GM19324 (cell line): ENCODE measurements around the gene ATF2.
"Not testable (repeated sequence)": the region's sequence is repeated elsewhere in the genome, so short reads cannot be mapped to it uniquely, and the experiment has no call there.

Source experiments
- ATAC-seq: cut with Tn5 transposase; IDR thresholded peaks from one replicate; pipeline ENCODE4 v1.9.1; 2021; ENCODE audit warnings: mild to moderate bottlenecking, moderate library complexity; ENCODE audit not compliant: unreplicated experiment, low FRiP score

Gene ATF2

DNA sequence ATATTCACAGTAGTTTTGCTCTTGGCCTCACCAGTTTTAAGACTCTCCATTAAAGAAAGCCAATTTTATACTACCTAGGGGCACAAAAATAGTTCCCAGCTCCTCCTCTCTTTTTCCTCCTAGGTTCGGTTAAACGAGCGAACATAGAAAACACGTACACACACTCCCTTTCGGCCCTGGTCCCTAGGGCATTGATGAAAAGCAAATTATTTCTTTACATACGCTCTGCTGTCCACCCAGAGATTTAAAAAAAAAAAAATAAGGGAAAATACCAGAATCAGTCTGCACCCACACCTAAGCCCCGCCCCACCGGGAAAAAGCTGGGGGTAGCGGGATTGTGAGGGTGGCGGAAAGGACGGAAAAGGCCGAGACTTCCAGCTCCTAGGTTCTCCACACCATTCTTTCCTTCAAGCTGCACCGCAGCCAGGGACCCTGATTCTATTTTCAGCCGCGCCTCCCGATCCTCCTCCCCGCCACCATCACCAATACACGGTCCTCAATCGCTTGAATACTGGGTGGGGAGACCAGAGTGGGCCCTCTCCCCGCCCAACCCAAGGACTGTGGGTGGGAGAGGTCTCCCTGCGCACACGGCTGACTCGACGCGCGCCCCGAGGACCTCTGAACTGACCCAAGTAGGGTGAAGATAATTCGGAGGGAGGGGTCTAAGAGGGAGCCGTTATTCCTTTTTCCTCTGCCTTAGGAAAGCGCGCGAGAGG, 769 bp downstream of the ATF2 start:
- no peak for ATAC-seq

DNA sequence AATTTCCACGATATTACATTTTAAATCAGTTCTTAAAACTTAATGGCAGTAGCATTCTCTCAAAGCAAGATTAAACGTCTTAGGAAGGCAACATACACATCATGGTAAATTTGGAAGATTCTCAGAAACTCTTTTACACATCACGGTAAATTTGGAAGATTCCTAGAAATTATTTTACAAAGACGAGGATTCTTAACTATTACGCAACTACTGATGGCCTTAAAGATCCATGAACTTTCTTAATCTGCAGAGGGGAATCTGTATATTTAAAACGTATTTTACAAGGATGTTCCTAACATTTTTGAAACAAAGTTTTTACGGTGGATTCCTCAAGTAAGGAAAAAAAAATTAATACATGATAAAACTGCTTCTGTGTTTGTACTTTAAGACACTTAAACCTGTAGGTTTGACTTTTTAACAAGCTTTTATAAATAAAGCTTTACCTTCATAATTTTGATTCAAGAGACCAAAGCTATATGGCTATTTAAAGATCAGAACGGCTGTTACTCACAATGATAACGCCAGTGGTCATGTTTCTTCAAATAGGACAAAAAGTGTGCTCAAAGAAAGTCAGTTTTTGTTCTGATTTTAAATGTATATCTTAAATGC, 1.7 kb downstream of the ATF2 start:
- no peak for ATAC-seq

DNA sequence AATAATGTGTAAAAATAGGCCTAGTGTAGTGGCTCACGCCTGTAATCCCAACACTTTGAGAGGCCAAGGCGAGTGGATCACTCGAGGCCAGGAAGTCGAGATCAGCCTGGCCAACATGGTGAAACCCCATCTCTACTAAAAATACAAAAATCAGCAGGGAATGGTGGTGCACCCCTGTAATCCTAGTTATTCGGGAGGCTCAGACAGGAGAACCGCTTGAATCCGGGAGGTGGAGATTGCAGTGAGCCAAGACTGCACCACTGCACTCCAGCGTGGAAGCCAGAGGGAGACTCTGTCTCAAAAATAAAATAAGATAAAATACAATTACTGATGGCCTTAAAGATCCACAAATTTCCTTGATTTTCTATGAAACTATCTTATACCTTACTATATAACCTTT, 3.8 kb downstream of the ATF2 start:
- ATAC-seq, result no peak

DNA sequence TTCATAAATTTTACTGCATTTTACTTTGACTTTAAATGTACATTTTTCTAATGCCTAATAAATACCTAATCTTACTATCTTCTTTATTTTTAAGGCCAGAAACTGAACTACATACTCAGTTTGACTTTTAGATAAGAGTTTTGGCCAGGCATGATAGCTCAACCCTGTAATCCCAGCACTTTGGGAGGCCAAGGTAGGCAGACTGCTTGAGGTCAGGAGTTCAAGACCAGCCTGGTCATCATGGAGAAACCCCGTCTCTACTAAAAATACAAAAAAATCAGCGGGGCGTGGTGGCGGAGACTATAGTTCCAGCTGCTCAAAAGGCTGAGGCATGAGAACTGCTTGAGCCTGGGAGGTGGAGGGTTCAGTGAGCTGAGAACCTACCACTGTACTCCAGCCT, 9.1 kb downstream of the ATF2 start:
- ATAC-seq, result no peak

DNA sequence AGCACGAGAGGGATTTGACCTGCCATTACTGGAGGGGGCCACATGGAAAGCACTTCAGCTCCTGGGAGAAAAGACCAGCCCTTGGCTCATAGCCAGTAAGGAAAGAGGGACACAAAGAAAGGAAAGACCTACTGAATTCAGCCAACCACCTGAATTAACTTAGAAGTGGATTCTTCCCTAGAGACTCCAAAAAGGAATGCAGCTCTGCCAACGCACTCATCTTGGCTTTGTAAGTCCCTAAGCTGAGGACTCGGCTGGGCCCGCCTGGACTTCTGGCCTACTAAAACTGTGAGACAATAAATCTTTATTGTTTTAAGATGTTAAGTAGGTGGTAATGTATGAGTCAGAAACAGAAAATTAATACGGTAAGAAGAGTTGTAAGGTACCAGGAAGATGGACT, 11.5 kb downstream of the ATF2 start:
- ATAC-seq, result no peak

DNA sequence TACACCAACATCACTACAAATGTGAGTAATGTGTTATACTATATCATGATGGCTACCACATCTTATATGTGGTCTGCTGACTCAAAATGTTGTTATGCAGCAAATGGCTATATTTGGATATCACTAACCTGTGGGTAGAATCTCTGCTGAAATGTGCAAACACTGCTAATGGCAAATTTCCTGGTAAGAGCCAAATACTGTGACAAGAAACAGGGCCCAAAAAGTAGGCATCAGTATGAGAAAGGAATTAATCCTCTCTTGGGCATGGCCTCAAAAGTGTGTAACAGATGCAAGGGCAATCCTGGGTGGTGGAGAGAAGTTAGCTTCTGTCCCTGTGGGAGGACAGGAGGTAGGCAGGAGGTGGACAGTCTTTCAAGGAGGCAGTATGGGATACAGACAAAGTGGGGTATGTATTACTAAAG, 13.3 kb downstream of the ATF2 start:
- ATAC-seq, result no peak

DNA sequence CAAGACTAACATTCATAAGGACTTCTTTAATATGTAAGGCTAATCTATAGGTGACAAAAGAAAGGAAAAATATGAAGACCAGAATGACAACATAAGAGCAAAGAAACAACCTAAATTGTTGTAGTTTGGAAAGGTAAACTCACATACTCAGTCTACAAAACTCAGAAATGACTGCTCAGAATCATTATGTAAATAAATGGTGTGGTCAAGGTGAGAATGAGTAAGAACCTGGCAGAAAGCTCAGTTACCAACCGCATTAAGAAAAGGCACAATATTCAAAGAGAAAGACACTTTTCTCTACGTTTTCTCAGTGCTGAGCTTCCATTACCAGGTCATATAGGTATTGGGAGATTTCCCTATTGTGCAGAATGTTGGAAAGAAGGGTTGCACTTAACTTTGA, 15.8 kb downstream of the ATF2 start:
- ATAC-seq, result peak; percentile 75

DNA sequence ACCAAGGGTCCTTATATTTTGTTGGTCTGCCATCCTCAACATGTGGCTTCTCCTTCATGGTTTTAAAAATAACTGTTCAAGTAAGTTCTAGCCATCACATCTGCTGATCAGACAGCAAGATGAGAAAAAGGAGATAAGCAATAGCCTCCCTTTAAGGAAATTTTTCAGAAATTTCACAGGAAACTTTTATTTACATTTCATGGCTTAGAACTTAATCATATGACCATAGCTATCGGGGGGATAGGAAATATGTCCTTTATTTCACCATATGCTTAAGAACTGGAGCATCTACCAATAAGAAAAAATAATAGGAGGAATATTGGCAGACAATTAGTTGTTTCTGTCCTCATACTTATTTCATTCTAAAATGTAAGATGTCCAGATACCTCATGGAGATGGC, 16.2 kb downstream of the ATF2 start:
- no peak for ATAC-seq

DNA sequence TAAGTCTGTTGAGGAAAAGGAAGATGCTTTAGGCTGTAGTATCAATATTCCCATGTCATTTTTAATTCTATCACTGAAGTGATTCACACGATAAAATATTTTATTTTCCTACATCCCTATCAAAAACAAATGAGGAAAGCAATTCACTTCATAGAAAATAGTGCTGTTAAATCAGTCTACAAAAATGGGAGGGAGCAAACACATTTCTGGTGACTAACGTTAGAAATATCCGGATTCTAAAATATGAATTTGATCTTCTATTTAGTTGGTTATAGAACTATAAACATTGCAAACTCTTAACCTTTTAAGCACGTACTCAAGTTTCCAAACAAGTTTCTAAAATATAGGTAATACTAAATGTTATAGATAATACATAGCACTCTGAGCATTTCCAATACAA, 20.8 kb downstream of the ATF2 start:
- ATAC-seq, result no peak

DNA sequence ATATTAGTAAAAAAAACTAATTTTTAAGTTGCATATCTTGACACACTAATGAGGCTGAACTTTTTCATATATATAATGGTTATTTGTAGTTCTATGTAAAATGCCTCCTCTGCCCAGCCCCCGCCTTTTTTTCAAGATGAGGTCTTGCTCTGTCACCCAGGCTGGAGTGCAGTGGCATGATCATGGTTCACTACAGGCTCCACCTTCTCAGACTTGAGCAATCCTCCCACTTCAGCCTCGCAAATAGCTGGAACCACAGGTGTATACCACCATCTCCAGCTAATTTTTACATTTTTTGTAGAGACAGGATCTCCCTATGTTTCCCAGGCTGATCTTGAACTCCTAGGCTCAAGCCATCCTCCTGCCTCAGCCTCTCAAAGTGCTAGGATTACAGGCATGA, 24.3 kb downstream of the ATF2 start:
- no peak for ATAC-seq

DNA sequence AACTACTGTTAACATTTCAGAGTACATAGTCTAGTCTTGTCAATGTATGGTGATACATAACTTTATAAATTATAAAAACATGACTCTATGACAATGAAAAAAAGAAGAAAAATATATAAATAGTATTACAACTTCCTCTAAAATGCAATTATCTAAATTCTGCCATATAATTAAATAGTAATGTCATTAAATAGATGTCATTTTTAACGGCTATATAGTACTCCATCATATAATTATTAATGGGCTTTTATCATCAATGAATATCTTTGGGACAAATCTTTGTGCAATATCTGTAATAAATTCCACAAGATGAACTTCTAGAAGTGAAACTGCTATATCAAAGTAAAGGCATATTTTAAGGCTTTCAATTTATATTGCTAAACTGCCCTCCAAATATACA, 24.8 kb downstream of the ATF2 start:
- ATAC-seq, result no peak

DNA sequence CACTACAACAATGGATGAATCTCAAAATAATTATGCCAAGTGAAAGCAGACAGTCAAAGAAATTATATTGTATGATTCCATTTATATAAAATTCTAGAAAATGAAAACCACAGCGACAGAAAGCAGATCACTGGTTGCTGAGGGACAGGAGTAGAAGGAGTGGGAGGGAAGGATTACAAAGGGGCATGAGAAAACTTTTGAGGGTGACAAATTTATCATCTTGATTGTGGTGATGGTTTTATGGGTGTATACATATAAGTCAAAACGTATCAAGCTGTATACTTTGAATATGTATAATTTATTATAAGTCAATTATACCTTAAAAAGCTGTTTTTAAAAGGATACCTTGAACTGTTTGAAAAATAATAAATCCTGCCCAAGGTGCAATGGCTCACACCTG, 27.7 kb downstream of the ATF2 start:
- ATAC-seq, result no peak

DNA sequence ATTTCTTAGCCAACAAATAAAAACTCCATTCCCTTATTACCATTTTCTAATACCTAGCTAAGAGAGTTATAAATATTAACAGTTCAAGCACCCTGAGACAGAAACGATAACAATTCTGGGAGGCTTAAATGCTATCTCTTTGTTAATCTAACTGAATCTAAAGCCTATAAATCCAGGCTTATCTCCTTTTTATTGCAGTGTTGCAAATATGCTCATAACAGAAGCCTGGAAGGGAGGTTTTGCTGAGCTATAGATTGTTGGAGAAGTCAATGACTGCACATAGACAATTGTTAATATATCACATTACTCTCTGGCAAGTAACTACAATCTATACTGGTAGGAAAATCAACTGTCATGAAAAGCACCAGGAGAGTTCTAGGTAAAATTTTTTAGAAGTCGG, 30.2 kb downstream of the ATF2 start:
- ATAC-seq, result no peak

DNA sequence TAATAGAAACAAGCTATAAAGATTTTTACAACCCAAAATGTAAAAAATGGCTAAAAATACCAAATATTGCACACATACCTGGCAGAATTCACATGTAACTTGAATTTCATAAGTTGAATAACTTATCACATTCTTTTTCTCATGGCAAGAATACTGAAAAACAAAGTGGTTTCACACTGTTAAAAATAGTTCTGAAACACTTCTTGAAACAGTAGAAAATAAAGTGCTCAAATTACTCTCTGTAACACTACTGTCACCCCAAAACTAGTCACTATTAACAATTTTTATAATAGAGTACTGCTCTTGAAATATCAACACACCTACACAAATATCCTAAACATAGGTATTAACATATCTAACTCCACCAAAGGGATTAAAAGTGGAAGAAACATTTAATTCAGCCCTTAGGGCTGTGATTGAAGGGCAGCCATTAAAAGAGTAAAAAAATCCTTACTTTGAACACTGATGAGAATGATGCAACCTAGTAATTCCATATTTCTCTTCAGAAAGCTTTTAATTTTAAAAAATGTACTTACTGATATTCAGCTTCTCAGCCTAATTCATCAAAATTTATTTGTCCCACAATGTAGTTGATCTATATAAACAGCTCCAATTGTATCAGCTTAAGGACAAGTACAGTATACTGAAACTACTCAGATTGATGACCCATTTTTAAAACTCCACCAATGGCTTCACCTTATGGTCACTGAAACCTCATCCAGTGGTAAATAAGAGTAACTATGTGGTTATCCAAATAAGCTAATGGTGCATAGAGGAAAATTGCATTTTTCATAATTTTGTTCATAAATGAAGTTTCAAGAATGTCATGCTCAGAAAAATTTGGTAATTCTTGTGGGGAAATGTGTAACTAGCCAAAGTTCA, 31.4 kb downstream of the ATF2 start:
- ATAC-seq, result peak; percentile 65

DNA sequence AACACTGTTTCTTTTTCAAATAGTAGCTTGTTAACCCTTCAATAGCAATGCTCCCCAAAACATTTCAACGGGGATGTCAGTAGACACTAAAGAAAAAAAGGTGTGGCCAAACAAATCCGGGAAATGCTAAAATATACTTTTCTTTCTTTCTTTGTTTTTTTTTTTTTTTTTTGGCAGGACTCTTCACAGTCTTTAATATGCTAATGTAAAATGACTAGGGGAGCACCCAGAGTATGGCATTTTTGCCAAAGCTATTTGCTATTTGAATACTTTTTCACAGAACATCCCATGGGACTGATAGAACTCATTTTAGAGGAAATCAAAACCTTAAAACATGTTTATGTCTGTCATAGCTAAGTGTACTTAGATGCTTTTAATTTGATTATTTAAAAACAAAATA, 32.1 kb downstream of the ATF2 start:
- ATAC-seq, result no peak

DNA sequence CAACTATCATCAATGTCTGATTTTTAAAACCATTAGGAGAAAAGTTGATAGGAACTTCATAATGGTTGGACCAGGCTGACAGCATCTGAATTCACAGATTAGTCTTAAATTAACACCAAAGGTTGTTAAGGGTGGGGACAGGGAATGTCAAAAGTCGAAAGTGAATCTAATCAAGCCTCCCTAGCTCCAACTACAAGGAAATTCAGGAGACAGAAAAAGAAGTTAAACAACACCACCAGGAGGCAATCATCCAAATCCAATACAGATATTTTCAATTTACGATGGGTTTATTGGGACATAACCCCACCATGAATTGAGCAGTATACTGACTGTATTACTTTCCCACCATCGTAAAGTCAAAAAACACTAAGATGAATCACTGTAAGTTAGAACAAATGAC, 32.8 kb downstream of the ATF2 start:
- ATAC-seq, result no peak

DNA sequence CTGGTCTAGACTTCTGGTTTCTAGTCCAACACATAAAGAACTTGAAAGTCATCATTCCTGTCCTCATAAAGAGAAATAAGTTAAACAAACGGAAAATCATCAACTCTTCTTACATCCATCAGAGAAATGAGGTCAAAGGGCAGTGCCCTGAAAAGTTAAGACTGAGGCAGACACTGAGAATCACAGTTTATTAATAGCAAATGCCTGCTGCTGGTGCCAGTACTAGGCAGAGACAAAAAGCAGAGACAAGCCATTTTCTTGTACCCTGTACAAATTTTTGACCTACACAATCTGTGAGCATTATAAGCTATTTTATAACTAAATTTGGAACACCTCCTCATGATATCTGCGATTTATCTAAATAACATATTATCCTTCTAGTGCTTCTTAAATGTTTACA, 36.8 kb downstream of the ATF2 start:
- no peak for ATAC-seq

DNA sequence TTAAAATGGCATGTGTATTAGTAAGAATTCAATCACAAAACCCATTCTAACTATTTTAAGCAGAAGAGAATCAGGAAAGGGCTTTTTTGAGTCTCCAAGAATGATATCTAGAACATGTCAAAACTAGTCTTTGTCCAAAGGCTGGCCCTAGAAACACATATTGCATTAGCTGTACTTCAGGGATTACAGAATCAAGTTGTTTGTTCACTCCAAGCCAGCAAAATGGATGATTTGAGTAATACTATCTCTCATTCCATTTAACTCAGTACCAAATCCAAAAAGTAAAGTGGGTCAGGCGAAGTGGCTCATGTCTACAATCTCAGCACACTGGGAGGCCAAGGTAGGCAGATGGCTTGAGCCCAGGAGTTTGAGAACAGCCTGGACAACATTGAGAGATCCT, 41.3 kb downstream of the ATF2 start:
- ATAC-seq, result no peak

DNA sequence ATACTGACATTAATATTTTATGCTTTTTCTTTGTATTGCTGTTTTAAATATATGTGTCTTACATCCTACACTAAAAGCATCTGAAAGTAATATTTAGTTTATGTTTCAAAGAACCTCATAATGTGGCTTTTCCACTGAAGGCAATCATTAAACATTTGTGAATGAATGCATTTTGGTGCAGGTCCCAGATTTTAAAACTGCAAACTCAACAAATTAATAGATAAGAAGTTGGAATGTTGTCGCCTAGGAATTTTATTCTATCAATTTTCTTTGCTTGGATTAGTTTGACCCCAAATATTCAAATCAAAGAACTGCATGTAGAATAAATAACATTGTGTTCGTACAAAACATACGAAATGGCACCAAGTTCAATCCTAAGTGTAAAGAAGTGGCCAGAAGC, 44.7 kb downstream of the ATF2 start:
- no peak for ATAC-seq

DNA sequence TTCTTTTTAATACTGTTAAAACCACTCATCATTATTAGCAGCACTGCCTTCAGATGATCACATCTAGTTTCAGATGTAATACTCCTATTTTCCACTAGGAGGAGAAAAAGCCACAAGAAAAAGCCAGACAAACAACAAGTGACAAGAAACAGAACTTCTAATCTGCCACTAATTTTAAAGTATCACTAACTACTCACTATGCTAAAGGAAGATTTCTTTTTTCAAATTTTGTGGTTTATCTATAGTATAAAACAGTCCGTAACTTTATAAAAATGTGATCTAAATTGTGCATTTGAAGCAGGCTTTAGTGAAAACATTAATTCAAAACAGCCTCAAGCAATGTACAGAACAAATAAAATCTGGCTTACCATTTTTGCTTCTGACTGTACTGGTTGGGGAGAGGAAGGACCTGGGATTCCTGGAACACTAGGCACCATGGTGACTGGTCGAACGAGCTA, 56.8 kb downstream of the ATF2 start:
- ATAC-seq, result no peak

DNA sequence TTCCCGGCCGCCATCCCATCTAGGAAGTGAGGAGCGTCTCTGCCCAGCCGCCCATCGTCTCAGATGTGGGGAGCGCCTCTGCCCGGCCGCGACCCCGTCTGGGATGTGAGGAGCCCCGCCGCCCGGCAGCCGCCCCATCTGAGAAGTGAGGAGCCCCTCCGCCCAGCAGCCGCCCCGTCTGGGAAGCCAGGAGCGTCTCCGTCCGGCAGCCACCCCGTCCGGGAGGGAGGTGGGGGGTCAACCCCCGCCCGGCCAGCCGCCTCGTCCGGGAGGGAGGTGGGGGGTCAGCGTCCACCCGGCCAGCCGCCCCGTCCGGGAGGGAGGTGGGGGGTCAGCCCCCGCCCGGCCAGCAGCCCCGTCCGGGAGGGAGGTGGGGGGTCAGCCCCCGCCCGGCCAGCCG, 59.9 kb downstream of the ATF2 start:
- not testable (repeated sequence) for ATAC-seq

DNA sequence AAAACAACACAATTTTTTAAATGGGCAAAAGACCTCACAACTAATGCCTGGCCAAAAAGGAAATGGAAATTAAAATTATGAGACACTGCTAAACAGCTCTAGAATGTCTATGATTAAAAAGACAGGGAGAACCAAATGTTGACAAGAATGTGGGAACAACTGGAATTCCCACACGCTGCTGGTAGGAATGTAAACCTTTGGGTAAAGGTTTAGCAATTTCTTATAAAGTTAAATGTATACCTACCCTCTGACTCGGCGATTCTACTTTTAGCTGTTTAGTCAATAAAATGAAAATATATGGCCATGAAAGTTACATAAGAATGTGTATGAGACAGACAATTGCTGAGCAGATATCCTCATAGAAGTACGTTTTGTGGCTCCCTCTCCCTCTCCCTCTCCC, 60.9 kb downstream of the ATF2 start:
- ATAC-seq, result no peak
